Adrenal gland (tissue), 5 donors: Measurements from ENCODE around the gene MAN1C1.

ENCODE experiments used
- CTCF ChIP-seq, 6 experiments: fragments of 450-650 bp in 4 of 6; fragments of 200-600 bp in 2 of 6; sonication (generic) in 1 of 6; IDR thresholded peaks; 1 replicate in 5 of 6; 2 replicates in 1 of 6; pipeline versions ENCODE4 v1.5.1 to v1.8.0; 2016 to 2021; ENCODE audit warnings: antibody characterized with exemption in 6 of 6, mild to moderate bottlenecking in 2 of 6, moderate library complexity in 1 of 6
- POLR2A ChIP-seq, 2 donors: fragments of 450-650 bp; IDR thresholded peaks; one replicate each; pipeline ENCODE4 v1.6.1; 2017; ENCODE audit warnings: antibody characterized with exemption in 2 of 2, mild to moderate bottlenecking in 2 of 2, moderate library complexity in 1 of 2
- donor health status: DM: no; HTN: no; CAD: no.

- TF ChIP-seq POLR2A (IDR thresholded peaks at IDR 0.05) (no peak), CTCF (IDR thresholded peaks at IDR 0.05) (no peak)
Observed at GRCh38 chr1:25814549-25815087, 198.0 kb downstream of the MAN1C1 start.
